ENCODE results near the gene OCEL1.

OCEL1 gene

GRCh38 chr19:17210296-17210695, 15.7 kb upstream of the OCEL1 start:
- DNase-seq, result no peak

- no peak for DNase-seq
These were observed 14.2 kb upstream of the OCEL1 start for GRCh38 chr19:17211547-17212446.

- no peak for DNase-seq
These were observed 12.7 kb upstream of the OCEL1 start for GRCh38 chr19:17213334-17213733.

- DNase-seq, result no peak
These were observed 11.4 kb upstream of the OCEL1 start for GRCh38 chr19:17214508-17215126.

- DNase-seq, result peak; percentile 62
These were observed 10.7 kb upstream of the OCEL1 start, which contains the start of gene USE1 for GRCh38 chr19:17215127-17215971. TSS of gene USE1 (plus strand) at chr19:17215357. CDS start at chr19:17215406, 49 bp downstream.

GRCh38 chr19:17216058-17216670, 9.9 kb upstream of the OCEL1 start:
- no peak for DNase-seq

GRCh38 chr19:17219286-17219685, 6.7 kb upstream of the OCEL1 start:
- DNase-seq, result no peak

- DNase-seq, result no peak
These were observed 5.7 kb upstream of the OCEL1 start for GRCh38 chr19:17220207-17220758.

- DNase-seq, result no peak
These were observed 973 bp upstream of the OCEL1 start for GRCh38 chr19:17225053-17225452.

- no peak for DNase-seq
These were observed 1.9 kb downstream of the OCEL1 start for GRCh38 chr19:17227798-17228367.

GRCh38 chr19:17229890-17230289, 3.9 kb downstream of the OCEL1 start:
- DNase-seq, result no peak

GRCh38 chr19:17232258-17232657, 6.2 kb downstream of the OCEL1 start:
- no peak for DNase-seq

- DNase-seq, result peak; percentile 22
These were observed 8.9 kb downstream of the OCEL1 start for GRCh38 chr19:17234911-17235299.

GRCh38 chr19:17235300-17235970, 9.4 kb downstream of the OCEL1 start:
- peak; percentile 29 for DNase-seq

- no peak for DNase-seq
These were observed 10.1 kb downstream of the OCEL1 start for GRCh38 chr19:17235971-17236777.

- DNase-seq, result no peak
These were observed 11.0 kb downstream of the OCEL1 start for GRCh38 chr19:17236811-17237543.

GRCh38 chr19:17237747-17238706, 12.0 kb downstream of the OCEL1 start:
- DNase-seq, result no peak

GRCh38 chr19:17240062-17240752, 14.2 kb downstream of the OCEL1 start:
- DNase-seq, result no peak

All from KG1 (cell line).